GM23338 (cell line): ENCODE measurements around the gene ARID1B. TPM values are rescaled to one million over a fixed set of nuclear protein-coding genes. Genes with fewer than 3 reads are reported as not detected.

ENCODE experiments used
- ATAC-seq: fragments of 200-7000 bp; cut with Tn5 transposase; 3 replicates; pipeline ENCODE4 v1.9.1; 2020
- DNase-seq: peaks from one replicate; pipeline ENCODE4 v3.0.0-alpha.2; 2015; ENCODE audit warnings: low spot score
- H2AFZ ChIP-seq: fragments of 200-600 bp; sonication (generic); 2 replicates; pipeline ENCODE4 v1.8.0; 2016; ENCODE audit warnings: antibody characterized with exemption, mild to moderate bottlenecking, moderate library complexity
- H3F3A ChIP-seq: fragments of 200-600 bp; sonication (generic); replicated peaks from 2 replicates; pipeline ENCODE4 v1.8.0; 2017; ENCODE audit warnings: antibody characterized with exemption, mixed run types, low read depth
- H3K27ac ChIP-seq: fragments of 200-600 bp; sonication (generic); 2 replicates; pipeline ENCODE4 v1.6.1; 2016; ENCODE audit warnings: low read depth
- H3K27me3 ChIP-seq: fragments of 200-600 bp; sonication (generic); 2 replicates; pipeline ENCODE4 v1.8.0; 2016; ENCODE audit warnings: mild to moderate bottlenecking, mixed run types, moderate library complexity; ENCODE audit not compliant: insufficient read depth
- H3K36me3 ChIP-seq: fragments of 200-600 bp; sonication (generic); 2 replicates; pipeline ENCODE4 v1.8.0; 2016; ENCODE audit warnings: mild to moderate bottlenecking; ENCODE audit not compliant: insufficient read depth
- H3K4me1 ChIP-seq: fragments of 200-600 bp; sonication (generic); 2 replicates; pipeline ENCODE4 v1.8.0; 2016; ENCODE audit warnings: mild to moderate bottlenecking, moderate library complexity; ENCODE audit not compliant: insufficient read depth
- H3K4me2 ChIP-seq: fragments of 200-600 bp; sonication (generic); 2 replicates; pipeline ENCODE4 v1.7.1; 2017; ENCODE audit warnings: mixed run types
- H3K4me3 ChIP-seq: fragments of 200-600 bp; sonication (generic); 2 replicates; pipeline ENCODE4 v1.6.1; 2016; ENCODE audit warnings: mixed run types
- H3K79me2 ChIP-seq: fragments of 200-600 bp; sonication (generic); replicated peaks from 2 replicates; pipeline ENCODE4 v1.8.0; 2017; ENCODE audit warnings: mild to moderate bottlenecking; ENCODE audit not compliant: insufficient read depth
- H3K9me2 ChIP-seq: fragments of 200-600 bp; sonication (generic); 2 replicates; pipeline ENCODE4 v1.8.0; 2017; ENCODE audit not compliant: insufficient read depth
- H4K20me1 ChIP-seq: fragments of 200-600 bp; sonication (generic); replicated peaks from 2 replicates; pipeline ENCODE4 v1.8.0; 2017; ENCODE audit warnings: mild to moderate bottlenecking; ENCODE audit not compliant: insufficient read depth
- H3K27ac Mint-ChIP-seq: 2 replicates; pipeline ENCODE4 v1.8.0; 2020; ENCODE audit warnings: inconsistent platforms, mild to moderate bottlenecking, moderate library complexity, mixed read lengths
- H3K27me3 Mint-ChIP-seq: 3 replicates; pipeline ENCODE4 v1.8.0; 2022; ENCODE audit warnings: low read depth, mild to moderate bottlenecking, moderate library complexity, mixed read lengths, inconsistent platforms; ENCODE audit not compliant: insufficient read depth, poor library complexity
- H3K36me3 Mint-ChIP-seq: 3 replicates; pipeline ENCODE4 v1.8.0; 2021; ENCODE audit warnings: low read depth, mild to moderate bottlenecking, inconsistent platforms, moderate library complexity, mixed read lengths
- H3K4me1 Mint-ChIP-seq: 3 replicates; pipeline ENCODE4 v1.8.0; 2020; ENCODE audit warnings: mild to moderate bottlenecking, inconsistent platforms, mixed read lengths
- H3K4me3 Mint-ChIP-seq: 3 replicates; pipeline ENCODE4 v1.8.0; 2021; ENCODE audit warnings: moderate library complexity, mild to moderate bottlenecking, inconsistent platforms, mixed read lengths
- H3K9me3 Mint-ChIP-seq: 3 replicates; pipeline ENCODE4 v1.8.0; 2020; ENCODE audit warnings: moderate library complexity, mild to moderate bottlenecking, inconsistent platforms, mixed read lengths
- CTCF ChIP-seq, 2 experiments: fragments of 200-600 bp in 1 of 2; sonication (generic) in 1 of 2; conservative IDR thresholded peaks; 2 replicates each; pipeline versions ENCODE4 v1.5.1 to v1.6.1; 2016 to 2017; ENCODE audit warnings: antibody characterized with exemption in 2 of 2, low read depth in 2 of 2, mild to moderate bottlenecking in 2 of 2, moderate library complexity in 1 of 2
- ETS1 ChIP-seq: IDR thresholded peaks from 2 replicates; pipeline ENCODE4 v1.6.1; 2016; ENCODE audit warnings: antibody characterized with exemption
- EZH2 ChIP-seq: fragments of 200-600 bp; sonication (generic); IDR thresholded peaks from one replicate; pipeline ENCODE4 v1.8.0; 2017; ENCODE audit warnings: antibody characterized with exemption, mild to moderate bottlenecking, low read depth; ENCODE audit not compliant: unreplicated experiment
- EZH2phosphoT487 ChIP-seq: fragments of 200-600 bp; sonication (generic); IDR thresholded peaks from one replicate; pipeline ENCODE4 v1.8.1; 2018; ENCODE audit warnings: antibody characterized with exemption; ENCODE audit not compliant: unreplicated experiment
- JUNB ChIP-seq: IDR thresholded peaks from one replicate; pipeline ENCODE4 v1.6.1; 2016; ENCODE audit warnings: antibody characterized with exemption; ENCODE audit not compliant: unreplicated experiment
- NANOG ChIP-seq: IDR thresholded peaks from 2 replicates; pipeline ENCODE4 v1.6.1; 2016; ENCODE audit warnings: antibody characterized with exemption, borderline replicate concordance
- POLR2AphosphoS5 ChIP-seq: IDR thresholded peaks from 2 replicates; pipeline ENCODE4 v1.6.1; 2016; ENCODE audit warnings: antibody characterized with exemption, low read depth
- REST ChIP-seq: IDR thresholded peaks from one replicate; pipeline ENCODE4 v1.6.1; 2018; ENCODE audit warnings: antibody characterized with exemption; ENCODE audit not compliant: unreplicated experiment
- STAT1 ChIP-seq: IDR thresholded peaks from one replicate; pipeline ENCODE4 v1.6.1; 2016; ENCODE audit warnings: antibody characterized with exemption; ENCODE audit not compliant: unreplicated experiment
- ZNF114 ChIP-seq: fragments of 250-450 bp; sonication (Bioruptor Pico); IDR thresholded peaks from 2 replicates; pipeline ENCODE4 v1.5.0; 2020; ENCODE audit warnings: mild to moderate bottlenecking, moderate library complexity
- ZNF331 ChIP-seq: fragments of 250-450 bp; sonication (Bioruptor Pico); IDR thresholded peaks from 2 replicates; pipeline ENCODE4 v1.5.0; 2020; ENCODE audit warnings: low read depth, mild to moderate bottlenecking, moderate library complexity
- polyA plus RNA-seq: library from polyadenylated mRNA; unstranded; fragments of >200 nt; fragmentation: Nextera tagmentation; extraction: Ambion mirVana; gene quantifications from 2 replicates; pipeline ENCODE4 v1.2.1, GENCODE V29; 2016
- total RNA-seq: library from RNA; depleted of rRNA; stranded (reverse); fragments of >200 nt; shearing (Covaris generic); gene quantifications from 2 replicates; pipeline ENCODE4 v1.2.3, GENCODE V29; 2014

The ARID1B gene
- total and polyA plus RNA-seq, 2 experiments from 2014 or later = 59.3 to 72.2 TPM

GRCh38 chr6:156832669-156833068 is 55.5 kb downstream of the ARID1B start:
- ATAC-seq (no peak), DNase-seq (no peak)
- Histone ChIP-seq H3K27me3 (no peaks in the 10 kb centered on the region), H3K9me2 (no peaks in the 10 kb centered on the region), H3K4me3 (no peak overlapping the region), H3K36me3 (no peaks in the 10 kb centered on the region; the same call in 1 of the 2 replicates), H3K4me1 (peaks cover 16% of the 10 kb centered on the region), H4K20me1 (peaks cover 37% of the 10 kb centered on the region), H3K79me2 (peaks cover 100% of the 10 kb centered on the region), H3F3A (no peaks in the 10 kb centered on the region), H2AFZ (no peak overlapping the region), H3K27ac (no peak overlapping the region), H3K4me2 (no peak overlapping the region)
- Mint-ChIP-seq H3K36me3 (peaks cover 9% of the 10 kb centered on the region; the same call in 2 of the 3 replicates), H3K9me3 (no peaks in the 10 kb centered on the region), H3K27ac (peak overlapping the region; percentile 74), H3K4me3 (no peak overlapping the region), H3K4me1 (peaks cover 47% of the 10 kb centered on the region), H3K27me3 (peaks cover 3% of the 10 kb centered on the region)
- TF ChIP-seq CTCF (conservative IDR thresholded peaks at IDR 0.05; ENCODE audit: low read depth in 2 of 2) = no peak

GRCh38 chr6:156833755-156834154 is 56.6 kb downstream of the ARID1B start:
- Histone ChIP-seq H4K20me1 (peaks cover 28% of the 10 kb centered on the region), H3K4me2 (no peak overlapping the region), H3K4me1 (peaks cover 16% of the 10 kb centered on the region), H3K79me2 (peaks cover 100% of the 10 kb centered on the region), H3K27ac (no peak overlapping the region), H3K9me2 (no peaks in the 10 kb centered on the region), H3K36me3 (no peaks in the 10 kb centered on the region; the same call in 1 of the 2 replicates), H3F3A (no peaks in the 10 kb centered on the region), H3K27me3 (no peaks in the 10 kb centered on the region), H2AFZ (no peak overlapping the region), H3K4me3 (no peak overlapping the region)
- ATAC-seq = no peak
- H3K4me1 Mint-ChIP-seq = peaks cover 42% of the 10 kb centered on the region
- no peak for DNase-seq
- H3K36me3 Mint-ChIP-seq = peaks cover 9% of the 10 kb centered on the region; the same call in 2 of the 3 replicates
- H3K9me3 Mint-ChIP-seq = no peaks in the 10 kb centered on the region
- H3K4me3 Mint-ChIP-seq = no peak overlapping the region
- H3K27me3 Mint-ChIP-seq = peaks cover 3% of the 10 kb centered on the region
- H3K27ac Mint-ChIP-seq = no peak overlapping the region
- TF ChIP-seq CTCF (conservative IDR thresholded peaks at IDR 0.05; ENCODE audit: low read depth in 2 of 2) = no peak
- TF ChIP-seq ZNF331 = no peak
- TF ChIP-seq EZH2phosphoT487 = no peak
- TF ChIP-seq STAT1 = no peak
- TF ChIP-seq NANOG = no peak
- TF ChIP-seq ZNF114 = no peak
- no peak for TF ChIP-seq JUNB
- TF ChIP-seq EZH2 = no peak
- TF ChIP-seq POLR2AphosphoS5 = no peak
- no peak for TF ChIP-seq ETS1
- TF ChIP-seq REST = no peak
